ENCODE data around the gene TM9SF3. TPM values are rescaled to one million over a fixed set of nuclear protein-coding genes. Genes with fewer than 3 reads are reported as not detected.

Gene TM9SF3
- total and polyA plus RNA-seq, 2 of the 4 experiments (the other 2 are of a cell fraction) = 33.7 to 61.8 TPM

GRCh38 chr10:96540240-96540639, 46.6 kb downstream of the TM9SF3 start:
- Histone ChIP-seq H2BK120ac (ENCODE audit: low read depth, low read length) (no peak overlapping the region), H2BK5ac (ENCODE audit: low read depth, low read length, poor library complexity, severe bottlenecking) (no peak overlapping the region), H2AFZ (replicated peaks; ENCODE audit: low read length, poor library complexity) (no peak overlapping the region), H3K79me1 (ENCODE audit: low read depth in 1 of 2, low read length in 2 of 2) (peaks cover 24 to 25% of the 10 kb centered on the region in 2 experiments), H2BK20ac (ENCODE audit: low read depth, low read length) (no peak overlapping the region), H3K9me1 (ENCODE audit: insufficient read depth, low read length) (no peaks in the 10 kb centered on the region), H3K9me3 (ENCODE audit: control insufficient read depth, insufficient read depth, low read length) (no peaks in the 10 kb centered on the region), H3K4ac (ENCODE audit: low read depth, low read length) (no peak overlapping the region), H3K14ac (replicated peaks; ENCODE audit: low read depth, low read length) (no peak overlapping the region), H3K36me3 (ENCODE audit: control insufficient read depth, insufficient read depth, low read length) (peaks cover 11% of the 10 kb centered on the region), H4K91ac (ENCODE audit: insufficient read depth, low read depth, low read length) (no peak overlapping the region), H4K20me1 (ENCODE audit: insufficient read depth, low read length) (peaks cover 3% of the 10 kb centered on the region; the same call in 1 of the 2 replicates), H3K23ac (ENCODE audit: low read depth, low read length) (no peak overlapping the region), H2AK9ac (replicated peaks; ENCODE audit: low read depth, low read length, poor library complexity) (no peak overlapping the region), H2BK15ac (ENCODE audit: low read depth, low read length) (no peak overlapping the region), H3K27ac (ENCODE audit: insufficient read depth, low read length) (no peak overlapping the region), H4K8ac (ENCODE audit: low read depth in 2 of 2, low read length in 2 of 2) (no peak overlapping the region), H3K9ac (ENCODE audit: low read depth, low read length) (no peak overlapping the region), H3K4me3 (ENCODE audit: insufficient read depth, low read depth, low read length) (no peak overlapping the region), H3K4me1 (ENCODE audit: control insufficient read depth, insufficient read depth, low read length) (no peaks in the 10 kb centered on the region), H3K4me2 (ENCODE audit: low read depth, low read length) (no peak overlapping the region), H2AK5ac (ENCODE audit: low read depth, low read length) (no peak overlapping the region), H4K5ac (ENCODE audit: low read depth, low read length) (no peak overlapping the region), H3K18ac (ENCODE audit: low read depth, low read length) (no peak overlapping the region), H3K56ac (ENCODE audit: extremely low read depth, insufficient read depth, low read length) (no peak overlapping the region), H3K27me3 (ENCODE audit: control insufficient read depth, insufficient read depth, low read length) (no peaks in the 10 kb centered on the region)
- DNase-seq (no peak), ATAC-seq (ENCODE audit: low read depth) (no peak)
- no TSS peak for BruUV-seq (replicated peaks)
- in situ Hi-C loops (cut with MboI; ENCODE audit: low sequenced_read_pairs) (no loop called here), dilution Hi-C loops (cut with HindIII; ENCODE audit: low sequenced_read_pairs, unreplicated experiment) (no loop called here), intact Hi-C loops (cut with micrococcal nuclease) (no loop called here)
- ChIA-PET POLR2A (ENCODE audit: unreplicated experiment) (no interaction called here), CTCF (no interaction called here)
- WGBS, 2 experiments (ENCODE audit: extremely low coverage in 2 of 2, insufficient read length in 1 of 2) = no CpG with 5 or more reads among the region's 3 CpGs
- TF ChIP-seq POLR2A (IDR thresholded peaks at IDR 0.05; ENCODE audit: low read depth, low read length) (no peak), MAZ (IDR thresholded peaks at IDR 0.05; ENCODE audit: borderline replicate concordance, low read depth, low read length) (no peak), NFE2L2 (IDR thresholded peaks at IDR 0.05; ENCODE audit: low read depth, low read length) (no peak), BHLHE40 (IDR thresholded peaks at IDR 0.05; ENCODE audit: low read depth, low read length) (no peak), FOS (IDR thresholded peaks at IDR 0.05; ENCODE audit: low read depth, low read length) (no peak), RCOR1 (IDR thresholded peaks at IDR 0.05; ENCODE audit: insufficient replicate concordance, low read length) (no peak), ELK1 (IDR thresholded peaks at IDR 0.05; ENCODE audit: borderline replicate concordance, low read depth, low read length) (no peak), CEBPB (IDR thresholded peaks at IDR 0.05; ENCODE audit: low read depth, low read length) (no peak), USF2 (IDR thresholded peaks at IDR 0.05; ENCODE audit: low read depth, low read length) (no peak), MXI1 (IDR thresholded peaks at IDR 0.05; ENCODE audit: borderline replicate concordance, low read depth, low read length) (no peak), SMC3 (IDR thresholded peaks at IDR 0.05; ENCODE audit: low read depth, low read length) (no peak), MAFK (IDR thresholded peaks at IDR 0.05; ENCODE audit: low read depth, low read length) (no peak), RFX5 (IDR thresholded peaks at IDR 0.05; ENCODE audit: low read depth, low read length) (no peak), CHD1 (IDR thresholded peaks at IDR 0.05; ENCODE audit: low read depth, low read length) (no peak), CTCF (conservative IDR thresholded peaks at IDR 0.05; ENCODE audit: low read depth, low read length) (no peak), RAD21 (IDR thresholded peaks at IDR 0.05; ENCODE audit: low read length) (no peak)
